Measurements from ENCODE around the gene RFX6.

Gene RFX6

DNA sequence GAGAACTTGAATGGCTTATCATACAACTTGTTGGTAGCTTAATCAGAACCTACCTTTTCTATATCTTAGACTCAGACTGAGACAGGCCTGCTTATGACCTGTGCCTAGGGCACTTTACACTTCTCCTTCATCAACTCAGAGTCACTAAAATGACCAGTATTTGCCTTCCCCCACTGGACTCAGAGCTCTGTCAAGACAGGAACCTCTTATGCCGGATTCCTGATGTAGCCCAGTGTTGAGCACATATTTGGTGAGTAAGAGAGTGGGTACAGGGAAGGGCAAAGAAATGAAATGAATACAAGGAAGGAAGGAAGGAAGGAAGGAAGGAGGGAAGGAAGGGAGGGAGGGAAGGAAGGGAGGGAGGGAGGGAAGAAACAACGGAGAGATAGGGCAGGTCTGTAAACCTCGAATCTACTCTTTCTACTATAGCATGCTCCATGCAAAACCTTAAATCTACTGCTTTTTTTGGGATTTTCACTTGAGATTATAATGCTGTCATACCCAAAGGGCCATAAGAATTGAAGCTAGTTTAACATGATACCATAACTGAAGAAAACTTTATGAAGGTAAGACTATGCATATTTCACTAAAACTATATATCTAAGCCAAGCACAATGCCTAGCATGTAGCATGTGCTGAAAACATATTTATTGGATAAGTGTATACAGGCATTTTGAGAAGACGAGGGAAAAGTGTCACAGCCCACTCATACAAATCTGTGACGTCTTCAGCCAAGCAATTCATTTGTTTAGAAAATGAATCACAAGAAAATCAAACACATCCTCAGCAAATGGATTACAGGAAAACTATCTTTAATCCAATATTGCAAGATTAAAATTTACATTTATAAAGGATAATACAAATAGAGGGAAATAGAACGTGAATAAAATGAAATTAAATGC lies 89.9 kb downstream of the RFX6 start:
- DNase-seq (ENCODE audit: low read depth in 2 of 2): no peak

DNA sequence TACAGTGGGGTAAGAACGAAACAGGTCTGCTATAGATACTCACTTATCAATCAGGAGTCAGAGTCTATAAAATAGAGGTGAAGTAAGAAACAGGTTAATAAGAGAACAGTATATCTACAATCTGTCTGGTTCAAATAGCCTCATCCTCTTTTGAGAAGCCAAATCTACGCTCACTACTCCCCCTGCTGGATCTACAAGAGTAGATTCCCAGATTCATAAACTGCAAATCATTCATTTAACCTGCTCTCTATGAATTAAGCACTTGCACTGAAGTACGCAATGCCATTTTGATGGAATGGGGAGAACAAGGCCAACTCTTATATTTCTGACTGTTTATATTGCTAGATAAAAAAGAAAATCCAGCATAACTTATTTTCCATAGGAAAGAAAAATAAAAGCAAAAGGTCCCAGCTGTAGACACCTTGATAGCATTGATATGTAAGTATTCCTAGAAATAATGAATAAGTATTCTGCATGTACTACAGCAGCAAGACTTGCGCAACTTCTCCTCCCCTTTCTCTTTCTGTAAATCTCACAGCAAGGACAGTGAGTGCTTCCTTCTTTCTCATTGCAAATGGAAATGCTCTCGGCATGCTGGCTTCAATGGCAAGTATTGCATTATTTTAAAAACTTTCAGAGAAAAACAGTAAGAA lies 92.3 kb downstream of the RFX6 start:
- DNase-seq (ENCODE audit: low read depth in 2 of 2): no peak

GRCh38 chr6:116971959-116972358 lies 94.9 kb downstream of the RFX6 start:
- no peak for DNase-seq (ENCODE audit: low read depth in 2 of 2)

DNA sequence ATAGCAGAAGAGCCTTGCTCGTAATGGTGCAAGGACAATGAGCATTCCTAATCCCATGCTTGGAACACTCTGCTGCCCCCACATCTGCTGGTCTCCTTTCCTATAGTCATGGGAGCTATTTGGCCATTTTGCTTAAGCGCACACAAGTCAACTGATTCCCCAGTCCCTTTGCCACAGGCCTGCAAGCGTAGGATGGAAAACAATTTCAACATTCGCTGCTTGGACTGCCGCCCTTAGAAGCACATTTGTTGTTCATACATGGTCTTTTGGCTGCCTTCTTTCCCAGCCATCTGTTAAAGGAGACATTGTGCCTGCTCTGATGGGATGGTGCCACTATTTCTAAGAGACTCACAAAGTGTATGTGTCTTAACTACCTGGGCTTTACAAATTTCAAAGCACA lies 96.9 kb downstream of the RFX6 start:
- no peak for DNase-seq (ENCODE audit: low read depth in 2 of 2)

GRCh38 chr6:116974526-116975316 lies 97.7 kb downstream of the RFX6 start:
- DNase-seq (ENCODE audit: low read depth in 2 of 2): no peak

- DNase-seq (ENCODE audit: low read depth in 2 of 2): no peak
Measured at GRCh38 chr6:116975600-116975999, 98.6 kb downstream of the RFX6 start.

DNA sequence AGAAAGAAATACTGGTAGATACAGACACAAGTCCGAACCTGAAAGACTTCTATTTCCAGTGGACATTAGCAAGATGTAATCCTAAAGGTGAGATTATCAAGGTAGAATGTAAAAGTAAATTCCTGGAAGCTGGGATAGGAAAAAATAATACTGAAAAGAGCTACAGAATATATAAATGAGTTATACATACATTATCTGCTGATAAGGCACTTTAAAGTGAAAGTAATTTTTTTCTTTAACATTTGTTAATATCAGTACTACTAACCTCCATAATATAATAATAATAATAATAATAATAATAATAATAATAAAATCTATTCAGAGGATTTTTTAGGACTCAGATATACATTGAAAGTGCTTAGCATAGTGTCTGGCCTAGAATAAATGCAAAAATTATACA lies 102.5 kb downstream of the RFX6 start:
- no peak for DNase-seq (ENCODE audit: low read depth in 2 of 2)

Measured in stimulated activated CD8-positive, alpha-beta memory T cell treated with anti-CD3 and anti-CD28 coated beads, Interleukin-2, amount 100 ng/mL, for 1 hour (primary cell).